GM21390 (cell line): ENCODE results near the gene HDAC4.

Source experiments
- ATAC-seq: cut with Tn5 transposase; IDR thresholded peaks from one replicate; pipeline ENCODE4 v1.9.1; 2021; ENCODE audit not compliant: unreplicated experiment

Gene HDAC4

DNA sequence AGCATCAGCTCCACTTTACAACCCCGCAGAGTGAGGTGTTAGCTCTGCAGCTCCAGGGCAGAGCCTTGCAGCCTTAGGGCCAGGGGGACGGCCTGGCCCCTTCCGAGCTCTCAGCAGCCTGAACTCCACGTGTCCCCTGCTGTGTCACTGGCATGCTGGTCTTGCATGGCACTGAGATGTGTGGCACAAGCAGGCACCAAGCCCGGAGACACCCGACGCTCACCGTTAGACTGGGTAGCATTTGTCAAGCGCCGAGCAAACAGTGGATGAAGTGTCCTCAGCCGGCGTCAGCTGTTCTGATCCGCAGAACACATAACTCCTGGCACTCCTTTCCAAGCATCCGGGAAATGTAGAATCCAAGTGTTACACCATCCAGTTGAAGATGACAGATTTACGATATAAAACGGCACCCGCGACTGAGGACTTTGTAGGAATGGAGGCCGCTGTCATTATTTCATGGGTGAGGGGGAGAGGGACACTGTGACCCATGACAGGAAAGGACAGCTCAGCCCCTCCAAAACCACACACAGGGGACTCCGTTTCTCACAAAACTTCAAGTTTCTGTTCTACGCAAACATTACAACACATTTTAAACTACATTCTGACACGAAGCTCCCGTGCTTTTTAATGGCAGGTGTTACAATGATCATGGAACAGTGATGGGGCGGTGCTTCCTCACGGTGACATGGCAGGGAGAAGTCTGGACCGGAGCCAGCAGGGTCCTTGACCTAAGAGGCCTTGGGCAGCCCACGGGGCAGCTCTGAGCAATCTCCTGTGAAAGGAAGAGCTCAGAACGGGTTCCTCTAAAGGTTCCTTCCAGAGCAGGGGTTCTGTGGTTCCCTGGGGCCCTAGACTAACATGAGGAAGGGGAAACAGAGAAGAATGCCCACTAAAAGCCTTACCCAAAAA, 89.4 kb downstream of the HDAC4 start:
- ATAC-seq, result no peak

DNA sequence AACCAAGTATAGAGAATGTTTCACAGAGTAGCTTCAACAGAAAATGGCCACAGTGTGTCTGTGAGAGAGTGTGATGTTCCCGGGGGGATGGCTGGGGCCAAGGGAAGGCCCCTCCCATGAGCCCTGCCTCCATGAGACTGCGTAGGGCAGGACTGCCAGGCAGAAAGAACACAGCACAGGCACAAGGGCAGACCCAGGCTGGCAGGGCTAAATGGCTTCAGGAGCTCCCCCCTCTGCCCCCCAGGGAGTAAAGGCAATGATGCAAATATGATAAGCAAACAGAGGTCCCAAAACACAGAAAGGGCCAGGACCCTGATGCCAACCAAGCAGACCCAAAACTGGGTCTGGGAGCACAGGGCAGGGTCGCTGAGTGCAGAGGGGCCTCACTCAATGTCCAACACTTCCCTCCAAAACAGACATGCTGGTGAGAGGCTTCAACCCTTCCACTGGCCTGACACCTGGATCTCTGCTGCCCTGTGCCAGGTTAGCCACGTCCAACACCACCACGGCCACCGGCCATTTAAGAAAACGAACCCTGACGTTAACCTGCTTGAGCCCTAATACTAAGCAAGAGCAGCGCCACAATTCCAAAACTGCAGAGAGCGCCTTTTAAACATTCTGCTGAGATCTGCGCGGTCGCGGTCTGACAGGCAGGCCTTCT, 90.3 kb downstream of the HDAC4 start:
- no peak for ATAC-seq

DNA sequence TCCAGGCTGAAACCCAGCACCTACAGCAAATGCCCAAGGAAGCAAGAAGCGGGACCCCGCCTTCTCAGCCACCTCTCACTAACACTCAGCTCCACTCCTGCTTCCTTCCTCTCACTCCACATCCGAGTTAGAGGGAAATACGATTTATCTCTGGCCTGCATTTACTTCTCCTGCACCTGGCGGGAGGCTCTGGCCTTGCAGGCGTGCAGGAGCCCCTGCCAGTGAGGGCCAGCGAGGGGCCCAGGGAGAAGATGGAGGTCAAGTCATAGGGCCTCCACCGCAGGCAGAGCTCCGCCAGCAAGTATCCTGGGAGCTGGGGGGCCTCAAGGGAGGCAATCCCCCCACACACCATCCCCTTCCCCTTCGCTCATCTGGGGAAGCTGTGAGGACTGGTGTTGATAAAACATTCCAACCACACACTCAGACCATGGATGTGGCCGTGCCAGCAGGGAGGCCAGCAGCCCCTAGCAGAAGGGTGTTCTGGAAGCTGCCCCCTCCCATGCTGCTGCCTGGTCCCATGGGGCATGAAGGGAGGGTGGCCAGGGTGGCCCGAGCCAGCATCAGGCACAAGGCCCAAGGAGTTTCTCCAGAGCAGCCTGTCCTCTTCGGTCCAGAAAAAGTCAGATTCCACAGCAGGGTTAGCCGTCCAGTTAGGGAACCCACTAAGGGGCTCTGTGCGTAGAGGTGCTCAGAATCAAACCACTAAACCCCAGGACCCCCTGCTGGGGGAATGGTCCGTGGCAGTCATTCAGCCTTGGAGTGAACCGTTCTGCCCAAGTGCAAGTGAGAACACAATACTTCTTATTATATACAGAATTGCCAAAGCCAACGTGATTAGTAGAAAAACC, 91.2 kb downstream of the HDAC4 start:
- ATAC-seq, result no peak

DNA sequence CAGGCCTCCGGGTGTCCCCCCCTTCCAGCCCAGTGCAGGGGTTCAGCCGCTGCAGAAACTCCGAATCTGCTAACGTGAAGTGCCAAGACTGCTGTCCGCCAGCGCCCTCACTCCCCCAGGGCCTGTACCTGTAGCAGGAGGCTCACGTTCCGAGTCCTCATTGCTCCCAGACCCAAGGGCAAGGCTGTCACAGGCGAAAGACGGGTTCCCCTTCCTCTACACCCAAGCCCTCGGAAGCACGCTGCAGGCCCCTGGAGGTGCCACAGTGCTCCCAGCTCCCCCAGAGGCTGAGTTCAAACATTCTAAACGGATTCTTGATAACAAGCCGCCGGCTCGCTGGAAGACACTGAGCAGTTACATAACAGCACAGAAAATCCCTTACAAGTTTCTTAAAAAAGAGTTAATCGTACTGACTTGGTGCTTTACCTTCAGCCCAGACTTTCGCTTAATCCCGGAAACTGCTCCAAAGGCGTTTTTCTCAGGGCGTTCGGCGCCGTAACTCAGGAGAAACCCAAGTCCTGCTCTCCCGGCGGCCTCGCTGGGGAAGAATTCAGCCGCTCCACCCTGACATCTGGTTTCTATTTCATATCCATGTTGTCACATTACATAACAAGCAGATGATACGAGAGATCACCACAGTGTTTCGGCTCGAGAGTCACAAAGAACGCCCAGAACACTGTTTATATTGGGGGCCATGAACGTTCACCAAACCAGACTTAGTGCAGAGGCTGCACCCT, 92.0 kb downstream of the HDAC4 start:
- no peak for ATAC-seq

DNA sequence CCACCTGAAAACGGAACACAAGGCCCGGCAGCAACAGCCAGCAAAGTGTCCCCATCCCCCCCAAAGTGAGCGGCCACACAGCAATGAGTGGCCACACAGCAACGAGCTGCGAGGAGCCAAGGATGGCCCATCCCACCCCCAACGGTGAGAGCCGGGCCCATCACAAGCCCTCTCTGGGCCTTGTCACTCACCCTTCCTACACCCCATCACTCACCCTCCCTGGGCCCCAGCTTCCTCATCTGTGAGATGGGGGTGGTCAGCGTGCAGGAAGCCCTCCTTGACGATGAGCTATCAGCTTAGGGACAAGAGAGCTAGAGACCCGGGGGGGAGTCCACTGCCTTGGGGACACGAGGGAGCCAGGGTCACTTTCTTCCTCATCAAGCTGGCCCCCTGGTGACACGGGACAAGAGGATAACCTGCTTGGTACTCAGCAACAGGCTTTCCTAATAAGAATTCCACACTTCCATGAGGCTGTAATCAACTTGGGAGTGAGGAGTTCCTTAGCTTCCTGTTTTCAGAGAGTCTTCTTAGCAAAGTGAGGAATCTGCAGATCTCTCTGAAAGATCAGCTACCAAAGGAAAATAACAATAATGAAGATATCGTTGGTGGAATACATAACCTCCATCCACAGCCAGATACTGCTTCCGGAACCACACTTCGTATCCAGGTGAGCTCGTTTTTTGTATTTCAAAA, 92.8 kb downstream of the HDAC4 start:
- ATAC-seq, result no peak

DNA sequence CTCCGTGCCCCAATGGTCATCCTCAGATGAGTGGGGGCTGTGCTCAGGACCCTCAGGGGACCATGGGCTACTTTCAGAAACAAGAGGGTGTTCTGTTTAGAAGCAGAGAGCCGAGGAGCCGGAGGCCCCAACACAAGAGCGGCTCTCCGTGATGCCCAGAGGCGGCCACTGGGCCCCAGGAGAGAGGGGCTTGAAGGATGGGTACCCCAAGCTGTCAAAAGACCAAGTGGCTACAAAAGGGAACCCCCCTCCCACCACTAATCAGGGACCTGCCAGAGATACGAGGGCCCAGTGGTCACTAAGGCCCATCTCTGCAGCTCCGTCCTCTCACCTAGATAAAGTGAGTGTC, 93.6 kb downstream of the HDAC4 start:
- ATAC-seq, result no peak

DNA sequence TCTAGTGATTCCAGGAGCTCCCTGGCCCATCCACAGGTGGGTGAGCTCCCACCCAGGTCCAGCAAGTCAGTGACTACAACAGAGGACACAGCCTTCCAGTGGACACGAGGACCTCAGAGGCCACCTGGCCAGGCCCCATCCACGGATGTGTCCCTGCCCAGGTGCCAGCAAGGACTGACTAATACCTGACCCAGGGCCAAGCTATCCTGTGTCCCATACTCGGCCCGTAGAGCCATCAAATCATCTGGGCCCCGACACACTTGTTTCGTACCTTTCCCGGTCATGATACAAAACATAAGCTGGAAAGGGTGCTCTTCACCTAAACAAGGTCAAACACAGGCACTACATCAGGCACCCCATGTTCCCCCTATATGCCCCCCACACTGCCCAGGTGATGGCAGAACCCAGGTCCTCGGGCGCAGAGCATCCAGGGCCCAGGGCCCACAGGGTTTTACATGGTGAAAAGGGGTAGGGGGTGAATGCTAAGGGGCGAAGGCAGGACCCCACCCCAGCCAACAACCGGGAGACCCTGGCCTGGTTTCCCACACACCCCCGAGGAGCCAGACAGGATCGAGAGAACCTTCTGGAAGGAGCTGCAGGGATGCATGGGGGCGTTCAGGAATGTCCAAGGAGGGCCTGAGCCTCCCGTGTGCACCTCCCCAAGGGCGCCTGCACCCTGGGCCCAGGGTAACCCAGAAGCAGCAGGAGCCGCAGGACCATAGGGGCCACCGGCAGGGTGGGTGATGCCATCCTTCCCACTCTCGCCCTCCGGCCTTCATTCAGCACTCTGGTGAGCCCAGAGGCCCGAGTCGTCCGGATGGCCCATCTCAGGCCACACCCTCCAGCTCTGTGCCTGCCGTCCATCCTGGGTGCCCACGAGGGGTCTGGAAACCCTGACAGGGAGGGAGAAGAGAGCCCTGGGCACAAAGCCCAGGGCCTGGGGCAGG, 94.3 kb downstream of the HDAC4 start:
- ATAC-seq, result no peak

DNA sequence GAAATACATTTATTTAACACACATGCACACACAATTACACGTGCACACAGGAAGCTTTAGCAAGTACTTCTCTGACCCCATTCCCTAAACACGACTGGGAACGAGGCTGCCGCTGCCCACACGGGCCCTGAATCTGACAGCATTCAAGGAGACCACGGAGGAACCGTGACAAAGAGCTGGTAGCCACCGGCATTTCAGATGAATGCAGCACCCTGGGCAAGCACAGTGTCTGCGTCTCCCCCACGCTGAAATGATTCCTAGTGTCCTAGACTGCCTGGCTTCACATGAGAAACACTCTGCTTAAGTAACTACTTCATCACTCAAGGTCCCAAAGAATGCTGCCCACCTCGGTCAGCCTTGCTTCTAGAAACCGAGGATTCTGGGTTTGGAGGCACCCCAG, 95.0 kb downstream of the HDAC4 start:
- ATAC-seq, result no peak

DNA sequence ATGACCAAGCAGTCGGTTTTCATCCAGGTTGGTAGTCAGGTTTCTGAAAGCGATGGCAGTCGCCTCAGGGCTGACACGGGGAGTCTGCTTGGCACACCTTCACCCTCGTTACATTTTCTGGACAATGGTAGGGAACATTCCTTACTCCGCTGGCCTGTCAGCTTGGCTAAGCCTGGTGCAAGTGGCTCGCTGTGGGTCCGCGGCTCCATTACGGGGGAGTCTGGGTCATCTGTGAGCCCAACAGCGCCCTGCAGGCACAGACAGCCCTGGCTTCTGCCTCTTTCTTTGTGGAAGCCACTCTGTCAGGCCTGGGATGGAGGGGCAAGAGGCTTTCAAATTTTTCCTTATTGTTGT, 95.6 kb downstream of the HDAC4 start:
- ATAC-seq, result no peak

DNA sequence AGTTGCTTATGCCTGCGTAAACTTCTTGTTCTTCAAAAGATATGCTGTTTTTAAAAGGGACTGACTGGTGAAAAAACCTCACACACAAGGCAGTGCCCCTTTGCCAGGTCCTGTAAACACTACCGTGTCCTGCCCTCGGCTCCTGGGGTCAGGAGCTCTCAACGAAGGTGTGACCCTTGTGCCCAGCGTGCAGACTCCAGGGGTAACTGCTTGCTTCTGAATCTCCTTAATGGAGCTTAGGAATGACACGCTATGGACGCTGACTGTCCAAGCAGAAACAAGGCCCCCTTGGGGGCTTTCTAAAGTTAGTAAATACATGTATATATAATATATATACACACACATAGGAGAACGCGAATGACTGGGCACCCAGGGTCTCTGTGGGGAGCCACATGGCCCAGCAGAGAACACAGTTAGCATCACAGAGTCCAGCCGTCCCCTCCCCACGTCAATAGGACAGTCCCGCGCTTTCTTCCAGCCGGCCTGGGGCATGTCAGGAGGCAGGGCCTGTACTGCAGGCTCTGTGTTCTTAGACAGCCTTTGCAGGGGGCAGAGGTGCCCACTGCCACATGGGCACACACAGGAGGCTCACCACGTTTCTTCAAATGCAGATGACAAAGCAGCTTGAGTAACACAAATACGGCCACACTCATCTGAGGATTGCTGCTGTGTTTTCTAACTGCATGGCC, 96.1 kb downstream of the HDAC4 start:
- no peak for ATAC-seq

DNA sequence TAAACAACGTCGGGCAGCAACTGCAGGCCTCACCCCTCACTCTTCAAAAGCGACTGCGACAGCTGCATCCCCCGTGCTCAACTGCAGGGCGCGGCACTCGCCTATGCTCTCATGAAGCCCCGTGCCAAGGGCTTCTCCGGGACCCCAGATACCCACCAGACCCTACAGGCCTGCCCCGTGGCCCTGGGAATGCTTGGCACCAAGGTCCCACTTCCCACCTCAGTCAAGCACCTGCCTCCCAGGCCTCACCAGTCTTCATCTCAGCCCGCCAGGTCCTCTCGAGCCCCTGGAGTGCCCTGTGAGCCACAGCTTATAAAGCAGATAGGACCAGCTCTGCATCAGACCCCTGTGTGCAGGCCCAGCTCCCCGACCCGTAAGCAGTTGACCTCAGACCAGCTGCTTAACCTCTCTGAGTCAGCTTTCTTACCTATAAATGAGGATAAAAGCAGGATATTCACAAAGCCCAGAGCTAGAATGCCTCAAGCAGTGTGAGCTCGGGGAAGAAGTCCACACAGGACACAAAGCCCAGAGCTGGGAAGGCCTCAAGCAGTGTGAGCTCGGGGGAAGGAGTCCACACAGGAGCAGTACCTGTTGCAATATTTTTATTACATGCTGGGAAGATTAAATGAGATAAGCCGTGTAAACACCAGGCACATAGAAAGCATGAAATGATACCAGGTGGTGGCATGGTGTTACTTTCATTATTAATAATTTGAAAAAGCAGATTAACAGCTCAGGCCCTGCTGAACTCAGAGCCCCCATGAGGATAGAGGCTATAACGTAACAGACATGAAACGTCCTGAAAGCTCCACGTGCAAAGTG, 96.9 kb downstream of the HDAC4 start:
- ATAC-seq, result no peak

DNA sequence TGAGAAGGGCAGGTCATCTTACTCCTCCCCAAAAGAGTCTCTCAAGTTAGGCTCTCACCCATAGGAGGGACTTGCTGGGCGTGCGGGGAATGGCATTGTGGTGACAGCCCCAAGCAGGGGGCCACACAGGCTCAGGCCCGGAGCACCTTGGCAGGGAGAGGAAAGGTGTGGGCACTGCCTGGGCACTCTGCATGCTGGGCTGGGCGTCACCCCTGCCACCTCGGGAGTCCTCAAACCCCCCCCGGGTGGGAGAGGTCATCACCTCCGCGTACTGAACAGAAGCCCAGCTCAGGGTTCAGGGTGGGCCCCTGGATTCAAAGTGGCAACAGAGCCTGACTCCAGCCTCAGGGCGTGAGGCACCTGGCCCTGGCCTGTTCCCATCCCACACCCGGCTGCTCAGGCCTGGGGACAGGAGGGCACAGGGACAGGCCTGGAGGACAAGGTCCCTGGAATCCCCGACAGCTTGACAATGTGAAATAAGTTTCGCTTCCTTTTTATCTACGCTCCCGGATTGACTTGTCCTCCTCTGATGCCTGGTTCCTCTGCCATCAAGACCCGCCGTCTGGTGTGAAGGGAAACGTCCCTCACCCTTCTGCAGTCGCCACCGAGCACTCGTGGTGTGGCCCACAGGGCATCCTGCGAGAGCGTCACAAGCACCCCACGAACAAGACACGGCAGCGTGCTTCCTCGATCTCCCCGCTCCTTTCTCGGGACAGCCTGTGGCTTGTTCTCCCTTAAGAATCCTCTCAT, 97.8 kb downstream of the HDAC4 start:
- no peak for ATAC-seq

DNA sequence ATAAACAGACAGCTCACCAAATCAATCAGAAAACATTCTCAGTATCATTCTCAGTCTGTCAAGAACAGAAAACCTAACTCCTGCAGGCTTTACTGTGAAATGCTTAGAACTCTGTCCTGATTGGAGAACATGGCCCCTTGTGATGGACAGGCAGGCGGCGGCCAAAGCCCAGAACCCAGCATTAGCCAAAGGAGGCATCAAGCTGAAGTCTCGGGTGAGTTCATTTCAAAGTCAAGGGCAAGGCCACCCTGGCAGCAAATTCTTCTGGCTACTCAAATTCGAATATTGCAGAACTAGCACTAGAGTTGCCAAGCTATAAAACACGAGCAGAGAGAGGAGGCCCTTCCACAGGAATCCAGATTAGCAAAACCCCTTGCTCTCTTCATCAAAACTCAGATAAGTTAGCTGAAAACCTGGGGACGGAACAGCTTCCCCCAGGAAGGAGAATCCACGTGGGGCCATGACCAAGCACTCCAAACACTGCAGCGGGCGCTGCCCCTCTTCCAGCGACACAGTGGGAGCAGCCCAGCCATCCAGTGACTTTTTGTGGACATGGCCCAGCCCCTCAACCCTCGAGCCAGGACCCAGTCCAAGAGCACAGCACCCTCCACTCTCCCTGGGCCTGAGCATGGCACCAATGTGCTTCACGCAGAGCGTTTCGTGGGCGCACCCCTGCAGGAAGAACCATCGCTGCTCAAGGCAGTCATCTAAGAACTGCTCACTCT, 98.6 kb downstream of the HDAC4 start:
- no peak for ATAC-seq

DNA sequence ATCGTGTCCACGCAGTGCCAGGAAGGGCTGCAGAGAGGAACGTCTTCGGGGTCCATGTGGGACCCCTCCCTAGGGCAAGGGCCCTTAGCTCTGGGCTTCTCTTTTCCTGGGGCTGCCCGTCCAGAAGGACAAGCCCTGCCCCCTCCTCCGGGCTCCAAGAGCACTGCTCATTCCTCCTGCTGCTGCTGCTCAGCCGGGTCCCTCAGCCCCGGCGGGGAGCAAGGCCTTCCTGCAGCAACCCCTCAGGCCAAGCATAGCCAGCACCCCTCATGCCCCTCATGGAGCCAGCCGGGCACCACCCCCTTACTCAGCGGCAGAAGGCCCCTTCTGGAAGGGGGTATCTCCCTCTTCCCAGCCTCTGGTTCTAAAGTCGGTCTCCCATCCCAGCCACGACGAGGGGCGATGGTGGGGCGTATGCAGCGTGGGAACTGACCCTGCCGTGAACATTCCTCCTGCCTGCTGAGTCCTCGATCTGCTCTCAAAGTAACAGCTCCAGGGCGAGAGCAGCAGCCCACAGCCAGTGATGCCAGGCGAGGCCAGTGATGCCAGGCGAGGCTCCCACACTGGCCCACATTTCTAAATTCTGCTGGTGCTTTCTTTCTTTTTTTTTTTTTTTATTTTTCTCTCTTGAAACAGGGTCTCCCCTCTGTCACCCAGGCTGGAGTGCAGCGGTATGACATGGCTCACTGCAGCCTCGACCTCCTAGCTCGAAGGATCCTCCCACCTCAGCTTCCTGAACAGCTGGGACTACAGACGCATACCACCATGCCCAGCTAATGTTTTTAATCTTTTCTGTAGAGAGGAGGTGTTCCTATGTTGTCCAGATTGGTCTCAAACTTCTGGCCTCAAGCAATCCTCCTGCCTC, 99.7 kb downstream of the HDAC4 start:
- ATAC-seq, result no peak

DNA sequence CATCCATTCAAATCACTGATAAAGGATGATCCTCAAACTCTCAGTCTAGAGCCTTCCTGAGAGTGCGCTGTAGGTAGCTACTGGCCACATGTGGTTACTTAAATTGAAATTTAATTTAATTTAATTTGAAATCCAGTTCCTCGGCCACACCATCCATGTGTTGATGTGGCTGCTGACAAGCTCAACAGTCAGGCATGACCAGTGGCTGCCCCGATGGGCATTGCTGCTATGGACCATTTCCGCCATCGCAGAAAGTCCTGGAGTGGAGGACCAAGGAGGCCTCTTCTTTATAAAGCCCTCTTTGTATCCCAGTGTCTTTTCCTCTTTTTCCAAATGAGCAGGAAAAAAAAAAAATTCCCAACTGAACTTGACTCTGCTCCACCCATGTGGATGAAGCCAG, 100.6 kb downstream of the HDAC4 start:
- ATAC-seq, result no peak
